GM20431 (cell line): Measurements from ENCODE around the gene GNAO1.

Experiments used
- in situ Hi-C: fragments of 300-500 bp; cut with MseI, MboI; formaldehyde crosslinking; loops from one replicate; pipeline ENCODE4 v1.15.0; 2020; ENCODE audit warnings: low sequenced_read_pairs; ENCODE audit not compliant: unreplicated experiment

Gene GNAO1

GRCh38 chr16:56353054-56353921 is 162.0 kb downstream of the GNAO1 start:
- in situ Hi-C loops: no loop called here

DNA sequence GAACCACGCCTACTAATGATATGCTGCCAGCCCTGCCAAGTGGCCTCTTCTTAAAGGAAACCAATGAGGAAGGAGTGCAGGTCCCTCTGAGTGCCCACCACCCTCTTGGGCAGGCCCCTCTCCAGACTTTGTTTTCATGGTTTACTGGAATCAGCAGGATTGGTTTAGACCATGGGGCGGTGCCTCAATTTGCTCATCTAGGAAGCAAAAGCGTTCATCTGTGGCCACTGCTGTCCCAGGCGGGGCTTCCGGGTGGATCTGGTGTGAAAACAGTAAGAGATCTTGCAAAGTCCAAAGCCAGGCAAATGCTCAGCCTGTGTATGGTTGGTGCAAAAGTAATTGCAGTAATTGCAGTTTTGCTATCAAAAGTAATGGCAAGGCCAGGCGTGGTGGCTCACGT is 162.7 kb downstream of the GNAO1 start:
- in situ Hi-C loops: no loop called here

DNA sequence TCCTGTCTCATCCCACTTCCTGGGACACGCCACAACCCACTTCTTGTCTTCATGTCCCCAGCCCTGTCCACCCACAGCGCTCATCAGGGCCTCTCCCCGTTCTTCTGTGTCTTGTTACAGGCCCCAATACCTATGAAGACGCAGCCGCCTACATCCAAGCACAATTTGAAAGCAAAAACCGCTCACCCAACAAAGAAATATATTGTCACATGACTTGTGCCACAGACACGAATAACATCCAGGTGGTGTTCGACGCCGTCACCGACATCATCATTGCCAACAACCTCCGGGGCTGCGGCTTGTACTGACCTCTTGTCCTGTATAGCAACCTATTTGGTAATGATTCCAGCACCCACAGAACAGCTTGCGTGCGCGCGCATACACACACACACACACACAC is 163.5 kb downstream of the GNAO1 start:
- in situ Hi-C loops: no loop called here

DNA sequence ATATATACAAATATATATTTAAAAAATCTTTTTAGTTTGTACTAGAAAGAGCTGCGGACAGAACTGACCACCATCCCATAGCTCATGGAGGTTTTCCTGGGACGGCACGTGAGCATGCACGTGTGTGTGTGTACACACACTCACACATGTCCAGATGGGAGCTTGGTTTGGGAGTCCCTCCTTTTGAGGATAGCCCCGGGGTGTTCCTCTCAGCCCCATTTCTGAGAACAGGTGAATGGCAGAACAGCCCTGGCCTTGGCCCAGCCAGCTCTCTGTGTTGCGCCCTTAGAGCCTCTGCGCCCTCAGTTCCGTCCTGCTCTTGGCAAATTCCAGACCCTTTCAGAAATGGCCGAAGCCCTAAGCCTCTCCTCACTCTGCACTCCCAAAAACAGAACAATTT is 163.9 kb downstream of the GNAO1 start:
- in situ Hi-C loops: no loop called here

DNA sequence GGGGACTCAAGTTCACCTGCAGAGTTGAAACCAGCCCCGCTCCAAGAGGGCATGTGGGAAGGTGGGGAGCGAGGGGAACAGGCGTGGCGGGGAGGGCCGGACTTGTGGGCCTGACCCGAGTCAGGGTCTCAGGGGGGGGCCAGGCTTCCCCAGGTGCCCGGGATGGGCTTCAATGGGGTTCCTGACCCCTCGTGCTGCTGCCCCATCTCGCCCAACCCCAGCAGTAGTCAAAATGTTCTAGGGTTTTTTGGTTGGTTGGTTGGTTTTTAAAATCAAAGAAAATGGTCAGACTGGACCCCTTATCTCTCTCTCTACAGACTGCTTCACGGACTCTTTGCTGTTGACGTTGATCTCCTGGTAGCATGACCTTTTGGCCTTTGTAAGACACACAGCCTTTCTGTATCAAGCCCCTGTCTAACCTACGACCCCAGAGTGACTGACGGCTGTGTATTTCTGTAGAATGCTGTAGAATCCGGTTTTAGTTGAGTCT is 164.5 kb downstream of the GNAO1 start:
- in situ Hi-C loops: no loop called here

DNA sequence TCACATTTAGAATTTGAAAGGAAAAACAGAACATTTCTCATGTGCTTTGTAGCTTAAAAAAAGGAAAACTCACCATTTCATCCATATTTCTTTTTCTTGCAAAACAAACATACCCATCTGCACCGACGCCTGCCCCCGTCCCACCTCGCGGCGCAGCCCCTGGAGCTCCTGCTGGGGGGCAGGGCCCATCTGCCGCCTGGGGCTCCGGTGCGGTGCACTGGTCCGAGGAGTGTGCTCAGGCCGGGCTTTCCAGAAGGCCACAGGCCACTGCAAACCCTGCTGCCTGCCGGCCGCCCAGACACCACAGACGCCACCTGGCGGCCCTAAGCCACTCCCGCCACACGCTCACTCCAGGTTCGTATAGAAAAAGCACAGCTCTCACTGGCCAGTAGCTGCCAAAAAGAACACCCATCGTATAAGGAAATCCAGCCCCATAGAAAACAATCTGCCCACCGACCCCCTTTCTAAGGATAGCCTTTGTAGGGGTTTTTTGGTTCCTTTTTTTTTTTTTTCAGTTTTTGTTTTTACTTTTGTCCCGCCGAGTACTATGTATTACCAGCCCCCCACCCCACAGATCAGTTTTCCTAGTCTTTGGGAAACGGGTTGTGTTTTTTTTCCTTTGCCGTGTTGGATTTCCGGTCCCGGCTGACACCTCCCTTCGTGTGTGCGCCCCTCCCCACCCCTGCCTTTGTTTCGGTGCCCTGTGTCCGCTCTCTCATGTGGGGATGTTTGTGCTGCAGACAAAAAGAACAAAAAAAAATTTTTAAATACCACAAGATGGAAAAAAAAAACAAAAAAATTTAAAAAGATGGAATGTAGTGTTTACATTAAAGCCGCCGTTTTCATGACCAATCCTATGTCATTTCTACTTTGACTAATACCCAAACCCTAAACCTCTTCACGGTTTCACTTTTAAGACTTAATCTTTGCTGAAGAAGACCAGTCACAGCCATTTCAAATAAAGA is 165.3 kb downstream of the GNAO1 start:
- in situ Hi-C loops: no loop called here

DNA sequence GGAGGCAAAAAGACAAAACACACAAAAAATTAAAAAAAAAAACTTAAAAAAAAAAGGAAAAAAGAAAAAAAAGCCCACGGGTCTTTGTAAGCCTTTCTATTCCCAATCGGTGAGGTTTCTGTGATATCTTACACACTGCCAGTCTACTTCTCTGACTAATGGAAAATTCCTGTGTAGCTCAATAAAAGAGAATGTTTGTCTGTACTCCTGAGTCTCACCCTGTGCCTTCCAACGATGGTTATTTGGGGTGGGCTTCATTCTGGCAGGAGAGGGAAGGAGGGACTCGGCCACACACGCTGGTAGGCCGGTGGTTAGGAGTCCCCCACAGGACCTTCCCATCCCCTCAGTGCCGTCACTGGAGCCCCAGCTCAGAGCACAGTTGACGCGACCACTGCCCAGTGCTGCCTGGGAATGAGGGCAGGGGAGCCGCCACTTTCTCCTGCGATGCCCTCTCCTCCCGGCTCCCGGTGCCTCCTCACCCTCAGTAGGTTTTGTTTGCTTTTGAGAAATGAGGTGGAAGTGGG is 166.0 kb downstream of the GNAO1 start:
- in situ Hi-C loops: no loop called here

- in situ Hi-C loops: no loop called here
Measured at GRCh38 chr16:56357765-56358322, 166.6 kb downstream of the GNAO1 start.

DNA sequence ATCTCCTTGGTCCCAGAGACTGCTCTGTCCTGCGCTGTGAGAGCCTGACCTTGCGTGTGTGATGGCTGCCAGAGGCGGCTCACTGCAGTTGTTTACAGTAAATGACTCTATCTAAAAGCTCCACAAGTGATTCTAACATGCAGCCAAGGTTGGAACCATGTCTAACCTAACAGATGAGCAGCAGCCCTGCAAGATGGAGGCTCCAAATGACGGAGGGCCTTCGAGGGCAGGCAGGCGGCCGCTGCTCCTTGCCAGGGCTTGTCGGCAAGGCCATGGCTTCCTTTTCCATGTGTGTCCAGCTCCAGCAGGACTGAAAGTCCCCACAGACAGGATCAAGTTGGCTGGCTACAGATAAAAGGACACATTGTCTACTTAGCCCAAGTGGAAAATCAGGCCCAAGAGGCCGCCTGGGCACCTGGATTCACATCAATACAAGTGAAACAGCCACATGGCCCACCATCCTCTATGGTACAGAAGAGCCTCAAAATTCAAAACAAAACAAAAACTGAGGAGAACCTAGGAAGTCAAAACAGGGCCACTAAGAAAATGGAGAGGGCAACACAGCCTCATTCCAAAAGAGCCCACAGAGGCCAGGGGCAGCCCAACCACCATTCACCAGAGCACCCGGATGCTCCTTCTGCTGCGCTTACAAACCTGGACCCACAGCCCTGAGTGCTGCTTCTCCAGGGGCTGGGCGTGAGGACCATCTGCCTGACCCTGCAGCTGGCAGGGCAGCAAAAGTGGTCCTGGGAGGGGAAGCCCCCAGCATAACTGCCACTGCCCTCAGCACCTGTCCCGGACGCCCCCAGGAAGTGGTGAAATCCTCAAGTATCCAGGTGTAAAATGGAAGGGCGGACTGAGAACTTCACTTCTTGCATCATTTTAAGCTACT is 169.1 kb downstream of the GNAO1 start:
- in situ Hi-C loops: no loop called here

DNA sequence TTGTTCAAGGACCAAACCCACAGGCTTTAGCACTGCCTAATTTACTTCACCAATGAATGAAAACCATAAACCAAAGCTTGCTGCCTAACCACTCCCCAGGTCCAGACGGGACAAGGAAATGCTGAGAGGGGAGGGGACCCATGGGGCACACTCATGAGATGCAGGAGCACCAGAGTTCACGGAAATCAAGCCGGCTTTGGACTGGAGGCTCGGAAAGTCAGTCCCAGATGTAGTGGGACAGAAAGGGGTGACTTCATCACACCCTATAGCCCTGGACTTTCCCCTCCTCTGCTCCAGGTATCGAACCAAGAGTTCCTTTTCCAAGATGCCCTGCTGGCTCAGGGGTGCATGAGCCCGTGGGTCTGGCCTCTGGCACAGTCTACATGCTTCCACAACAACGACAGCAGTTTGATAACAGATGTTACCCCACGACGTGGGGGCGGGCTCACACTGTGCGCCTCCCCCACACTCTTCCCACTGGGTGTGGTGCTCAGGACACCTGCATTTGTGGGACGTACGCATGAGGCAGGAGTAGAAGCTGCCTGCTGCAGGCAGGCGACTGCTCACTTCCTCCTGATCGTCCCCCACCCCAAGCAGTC is 170.9 kb downstream of the GNAO1 start:
- in situ Hi-C loops: no loop called here

GRCh38 chr16:56362706-56363105 is 171.4 kb downstream of the GNAO1 start:
- in situ Hi-C loops: no loop called here

- in situ Hi-C loops: no loop called here
Measured at GRCh38 chr16:56363181-56363716, 172.0 kb downstream of the GNAO1 start.

GRCh38 chr16:56363781-56364565 is 172.7 kb downstream of the GNAO1 start:
- in situ Hi-C loops: no loop called here

- in situ Hi-C loops: no loop called here
Measured at GRCh38 chr16:56364865-56365264, 173.6 kb downstream of the GNAO1 start.

DNA sequence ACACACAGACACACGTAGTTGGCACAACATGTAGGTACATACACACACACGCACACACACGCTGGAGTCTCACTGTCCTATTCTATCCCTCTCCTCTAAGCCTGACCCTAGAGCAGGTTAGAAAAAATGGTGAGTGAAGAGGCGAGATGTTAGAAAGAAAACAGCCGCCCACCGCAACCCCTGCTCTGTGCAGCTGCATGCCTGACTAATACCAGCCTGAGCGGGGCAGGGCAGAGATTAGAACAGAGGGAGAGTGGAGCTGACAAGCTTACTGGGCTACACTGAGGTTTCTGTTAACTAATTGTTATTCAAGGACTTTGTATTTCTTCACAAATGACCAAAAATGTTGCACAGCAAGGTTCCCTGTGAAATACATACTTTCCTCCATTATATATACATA is 174.3 kb downstream of the GNAO1 start:
- in situ Hi-C loops: no loop called here

- in situ Hi-C loops: no loop called here
Measured at GRCh38 chr16:56366945-56367344, 175.7 kb downstream of the GNAO1 start.

DNA sequence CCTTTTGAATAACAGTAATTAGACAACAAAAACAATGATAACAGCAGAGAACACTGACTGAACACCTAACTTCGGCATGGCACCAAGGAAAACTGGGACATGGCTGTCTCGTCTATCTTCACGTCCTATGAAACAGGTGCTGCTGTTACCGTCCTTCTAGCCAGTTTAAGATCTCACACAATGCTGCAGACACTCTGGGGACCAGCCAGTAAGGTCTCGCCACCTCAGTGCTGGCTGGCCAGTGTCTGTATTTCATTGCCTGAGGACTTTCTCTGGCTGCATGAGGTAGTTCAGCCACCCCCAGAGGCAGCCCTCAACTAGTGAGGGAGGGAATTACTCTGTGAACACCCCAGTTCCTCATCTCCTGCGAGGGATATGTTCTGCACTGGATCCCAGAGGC is 176.5 kb downstream of the GNAO1 start:
- in situ Hi-C loops: no loop called here

GRCh38 chr16:56368545-56368944 is 177.3 kb downstream of the GNAO1 start:
- in situ Hi-C loops: no loop called here
